HEK293T (cell line): ENCODE measurements around the gene CYP11A1.

Experiments used
- CTCF ChIA-PET: fragments of 350-600 bp; formaldehyde crosslinking; extraction: SDS; loops from one replicate; lab custom pipeline; 2021; ENCODE audit warnings: antibody characterized with exemption, inconsistent platforms; lab: Yijun Ruan, JAX
- POLR2A ChIA-PET: fragments of 350-600 bp; formaldehyde crosslinking; extraction: SDS; loops from one replicate; lab custom pipeline; 2020; ENCODE audit warnings: antibody characterized with exemption, inconsistent platforms; lab: Yijun Ruan, JAX
- DNase-seq: peaks from one replicate; pipeline ENCODE4 v3.0.0; 2012; ENCODE audit warnings: mixed read lengths; ENCODE audit errors: extremely low spot score
- ARNT ChIP-seq: fragments of 450-650 bp; IDR thresholded peaks from 2 replicates; pipeline ENCODE4 v1.6.1; 2017; ENCODE audit warnings: mild to moderate bottlenecking
- BHLHE40 ChIP-seq: fragments of 450-650 bp; IDR thresholded peaks from 2 replicates; pipeline ENCODE4 v1.6.1; 2016; ENCODE audit warnings: mild to moderate bottlenecking, moderate library complexity, borderline replicate concordance
- CTBP1 ChIP-seq: fragments of 450-650 bp; IDR thresholded peaks from 2 replicates; pipeline ENCODE4 v1.6.1; 2016; ENCODE audit warnings: borderline replicate concordance
- ELF4 ChIP-seq: fragments of 450-650 bp; IDR thresholded peaks from 2 replicates; pipeline ENCODE4 v1.6.1; 2017; ENCODE audit warnings: antibody characterized with exemption
- FOXA1 ChIP-seq: fragments of 450-650 bp; IDR thresholded peaks from 2 replicates; pipeline ENCODE4 v1.6.1; 2016; ENCODE audit warnings: mild to moderate bottlenecking
- FOXK2 ChIP-seq: fragments of 450-650 bp; IDR thresholded peaks from 2 replicates; pipeline ENCODE4 v1.6.1; 2016; ENCODE audit warnings: mild to moderate bottlenecking
- FOXM1 ChIP-seq: fragments of 450-650 bp; IDR thresholded peaks from 2 replicates; pipeline ENCODE4 v1.6.1; 2017; ENCODE audit warnings: mild to moderate bottlenecking, borderline replicate concordance
- HDGF ChIP-seq: fragments of 450-650 bp; IDR thresholded peaks from 2 replicates; pipeline ENCODE4 v1.6.1; 2017; ENCODE audit warnings: antibody characterized with exemption, borderline replicate concordance
- L3MBTL2 ChIP-seq: fragments of 450-650 bp; conservative IDR thresholded peaks from 2 replicates; pipeline ENCODE4 v1.6.1; 2016; ENCODE audit warnings: mild to moderate bottlenecking
- LEF1 ChIP-seq: fragments of 450-650 bp; IDR thresholded peaks from 2 replicates; pipeline ENCODE4 v1.6.1; 2017; ENCODE audit warnings: mild to moderate bottlenecking, borderline replicate concordance
- NFRKB ChIP-seq: fragments of 450-650 bp; IDR thresholded peaks from 2 replicates; pipeline ENCODE4 v1.6.1; 2016; ENCODE audit warnings: mild to moderate bottlenecking, moderate library complexity
- PKNOX1 ChIP-seq: fragments of 450-650 bp; IDR thresholded peaks from 2 replicates; pipeline ENCODE4 v1.6.1; 2016
- SP1 ChIP-seq: fragments of 450-650 bp; IDR thresholded peaks from 2 replicates; pipeline ENCODE4 v1.6.1; 2017
- SUZ12 ChIP-seq: fragments of 450-650 bp; IDR thresholded peaks from 2 replicates; pipeline ENCODE4 v1.6.1; 2016; ENCODE audit warnings: mild to moderate bottlenecking
- TARDBP ChIP-seq: fragments of 450-650 bp; IDR thresholded peaks from 2 replicates; pipeline ENCODE4 v1.6.1; 2016
- ZNF384 ChIP-seq: fragments of 450-650 bp; IDR thresholded peaks from 2 replicates; pipeline ENCODE4 v1.6.1; 2016

The CYP11A1 gene

GRCh38 chr15:74381190-74381453 lies 13.7 kb upstream of the CYP11A1 start:
- CTCF ChIA-PET, result interaction anchor here (0.8 to 3.3 kb wide), 2 partner anchors 59 to 61 kb away, joined by 3 to 17 read pairs; no protein-coding TSS in a partner anchor
- no peak for DNase-seq
- no peak for TF ChIP-seq ZNF384
- no peak for TF ChIP-seq LEF1
- no peak for TF ChIP-seq SUZ12
- TF ChIP-seq SP1, result no peak
- POLR2A ChIA-PET, result no interaction called here

GRCh38 chr15:74380361-74381189 lies 13.1 kb upstream of the CYP11A1 start:
- ChIA-PET POLR2A (no interaction called here), CTCF (interaction anchor here (0.8 to 3.3 kb wide), 3 partner anchors 59 to 262 kb away, joined by 3 to 17 read pairs (median 4); no protein-coding TSS in a partner anchor)
- no peak for TF ChIP-seq FOXA1
- TF ChIP-seq PKNOX1, result no peak
- TF ChIP-seq LEF1, result no peak
- no peak for DNase-seq

- DNase-seq, result no peak
- TF ChIP-seq CTBP1 (no peak), LEF1 (no peak), FOXK2 (no peak), FOXA1 (no peak), BHLHE40 (no peak), ARNT (no peak), ELF4 (no peak), L3MBTL2 (no peak), TARDBP (no peak), PKNOX1 (no peak), SP1 (no peak), NFRKB (no peak), SUZ12 (no peak), ZNF384 (no peak), FOXM1 (no peak), HDGF (no peak)
- POLR2A ChIA-PET, result no interaction called here
- CTCF ChIA-PET, result interaction anchor here (0.6 to 1.1 kb wide), 5 partner anchors 11 to 390 kb away, joined by 3 read pairs; partner anchors contain the start of gene CYP11A1
These were observed 11.4 kb upstream of the CYP11A1 start for GRCh38 chr15:74378848-74379247.

GRCh38 chr15:74377831-74378766 lies 10.7 kb upstream of the CYP11A1 start:
- CTCF ChIA-PET, result interaction anchor here (0.9 to 1.1 kb wide), 2 partner anchors 61 to 104 kb away, joined by 3 read pairs; no protein-coding TSS in a partner anchor
- no peak for DNase-seq
- no peak for TF ChIP-seq ZNF384
- TF ChIP-seq SP1, result no peak
- TF ChIP-seq FOXM1, result no peak
- TF ChIP-seq NFRKB, result no peak
- no peak for TF ChIP-seq SUZ12
- no peak for TF ChIP-seq FOXK2
- POLR2A ChIA-PET, result interaction anchor here (1.0 kb wide), 1 partner anchor 83 kb away, joined by 4 read pairs; the partner anchor contains the start of gene UBL7

GRCh38 chr15:74376825-74377581 lies 9.6 kb upstream of the CYP11A1 start:
- no peak for DNase-seq
- CTCF ChIA-PET, result no interaction called here
- POLR2A ChIA-PET, result interaction anchor here (1.0 kb wide), 1 partner anchor 84 kb away, joined by 4 read pairs; the partner anchor contains the start of gene UBL7

More at GRCh38 chr15:74376825-74377581, 9.6 kb upstream of the CYP11A1 start:
- TF ChIP-seq LEF1, result no peak
- no peak for TF ChIP-seq FOXM1
- no peak for TF ChIP-seq PKNOX1
- TF ChIP-seq ELF4, result no peak
- TF ChIP-seq HDGF, result no peak
- TF ChIP-seq TARDBP, result no peak
- TF ChIP-seq L3MBTL2, result no peak
